Measurements from ENCODE around the gene RBM26. TPM values are rescaled to one million over a fixed set of nuclear protein-coding genes. Genes with fewer than 3 reads are reported as not detected.
A peak's percentile ranks its signal among the peaks of the same experiment; 100 is the strongest.

The RBM26 gene
- polyA plus RNA-seq, 4 donors = 7.6 to 52.8 (median 12.9) TPM

GRCh38 chr13:79306650-79307049 is 99.4 kb downstream of the RBM26 start:
- 69 to 83% (median 77%) methylated on average over 1 of the region's 1 CpG for WGBS, 3 donors
- DNase-seq (no peak), FAIRE-seq (no peak)
- Histone ChIP-seq H3K27me3 (ENCODE audit: control insufficient read depth in 3 of 3, insufficient read depth in 3 of 3, low read length in 3 of 3) (no peaks in the 10 kb centered on the region), H3K4me3 (ENCODE audit: low read depth in 1 of 3, low read length in 3 of 3) (no peak overlapping the region), H3K9me3 (ENCODE audit: control insufficient read depth in 2 of 2, insufficient read depth in 1 of 2, low read depth in 1 of 2, low read length in 1 of 2) (no peaks in the 10 kb centered on the region), H3K36me3 (ENCODE audit: control insufficient read depth in 3 of 3, insufficient read depth in 2 of 3, low read depth in 1 of 3, low read length in 3 of 3) (no peaks in the 10 kb centered on the region), H3K4me1 (ENCODE audit: control insufficient read depth in 3 of 3, insufficient read depth in 2 of 3, low read depth in 1 of 3, low read length in 2 of 3) (no peaks in the 10 kb centered on the region), H3K27ac (ENCODE audit: low read depth in 1 of 3, low read length in 2 of 3) (no peak overlapping the region)

GRCh38 chr13:79297128-79297527 is 108.9 kb downstream of the RBM26 start:
- no peaks in the 10 kb centered on the region for H3K4me1 ChIP-seq (ENCODE audit: control insufficient read depth in 3 of 3, insufficient read depth in 2 of 3, low read depth in 1 of 3, low read length in 2 of 3)
- no peak overlapping the region for H3K27ac ChIP-seq (ENCODE audit: low read depth in 1 of 3, low read length in 2 of 3)
- peaks cover 0 to 2% (median 0%) of the 10 kb centered on the region in 3 donors for H3K27me3 ChIP-seq (ENCODE audit: control insufficient read depth in 3 of 3, insufficient read depth in 3 of 3, low read length in 3 of 3)
- WGBS, 3 donors = 51 to 67% (median 61%) methylated on average over 2 of the region's 2 CpGs
- FAIRE-seq = no peak
- no peak for DNase-seq
- no peaks in the 10 kb centered on the region for H3K36me3 ChIP-seq (ENCODE audit: control insufficient read depth in 3 of 3, insufficient read depth in 2 of 3, low read depth in 1 of 3, low read length in 3 of 3)
- H3K4me3 ChIP-seq (ENCODE audit: low read depth in 1 of 3, low read length in 3 of 3) = no peak overlapping the region
- peaks cover 0 to 10% of the 10 kb centered on the region in 2 donors for H3K9me3 ChIP-seq (ENCODE audit: control insufficient read depth in 2 of 2, insufficient read depth in 1 of 2, low read depth in 1 of 2, low read length in 1 of 2)

GRCh38 chr13:79295906-79296706 is 109.9 kb downstream of the RBM26 start:
- no peak overlapping the region for H3K27ac ChIP-seq (ENCODE audit: low read depth in 1 of 3, low read length in 2 of 3)
- 76 to 85% (median 78%) methylated on average over 4 of the region's 4 CpGs for whole genome bisulfite sequencing, 3 donors
- FAIRE-seq (no peak), DNase-seq (no peak)
- H3K9me3 ChIP-seq (ENCODE audit: control insufficient read depth in 2 of 2, insufficient read depth in 1 of 2, low read depth in 1 of 2, low read length in 1 of 2) = peaks cover 0 to 10% of the 10 kb centered on the region in 2 donors
- H3K27me3 ChIP-seq (ENCODE audit: control insufficient read depth in 3 of 3, insufficient read depth in 3 of 3, low read length in 3 of 3) = peaks cover 0 to 2% (median 0%) of the 10 kb centered on the region in 3 donors
- H3K4me1 ChIP-seq (ENCODE audit: control insufficient read depth in 3 of 3, insufficient read depth in 2 of 3, low read depth in 1 of 3, low read length in 2 of 3) = no peaks in the 10 kb centered on the region
- no peak overlapping the region for H3K4me3 ChIP-seq (ENCODE audit: low read depth in 1 of 3, low read length in 3 of 3)
- no peaks in the 10 kb centered on the region for H3K36me3 ChIP-seq (ENCODE audit: control insufficient read depth in 3 of 3, insufficient read depth in 2 of 3, low read depth in 1 of 3, low read length in 3 of 3)

- FAIRE-seq = no peak
Measured at GRCh38 chr13:79290595-79291244, 115.3 kb downstream of the RBM26 start.

GRCh38 chr13:79289571-79289970 is 116.5 kb downstream of the RBM26 start:
- no peaks in the 10 kb centered on the region for H3K36me3 ChIP-seq (ENCODE audit: control insufficient read depth in 3 of 3, insufficient read depth in 2 of 3, low read depth in 1 of 3, low read length in 3 of 3)

More at GRCh38 chr13:79290595-79291244, 115.3 kb downstream of the RBM26 start:
- no peak overlapping the region for H3K4me3 ChIP-seq (ENCODE audit: low read depth in 1 of 3, low read length in 3 of 3)
- H3K4me1 ChIP-seq (ENCODE audit: control insufficient read depth in 3 of 3, insufficient read depth in 2 of 3, low read depth in 1 of 3, low read length in 2 of 3) = no peaks in the 10 kb centered on the region
- H3K9me3 ChIP-seq (ENCODE audit: control insufficient read depth in 2 of 2, insufficient read depth in 1 of 2, low read depth in 1 of 2, low read length in 1 of 2) = no peaks in the 10 kb centered on the region
- peak in 1 of 2 donors; percentile 14 for DNase-seq
- no peak overlapping the region for H3K27ac ChIP-seq (ENCODE audit: low read depth in 1 of 3, low read length in 2 of 3)
- 66 to 71% (median 68%) methylated on average over 9 of the region's 9 CpGs for WGBS, 3 donors
- H3K27me3 ChIP-seq (ENCODE audit: control insufficient read depth in 3 of 3, insufficient read depth in 3 of 3, low read length in 3 of 3) = no peaks in the 10 kb centered on the region
- no peaks in the 10 kb centered on the region for H3K36me3 ChIP-seq (ENCODE audit: control insufficient read depth in 3 of 3, insufficient read depth in 2 of 3, low read depth in 1 of 3, low read length in 3 of 3)

GRCh38 chr13:79287939-79288795 is 117.9 kb downstream of the RBM26 start:
- H3K27me3 ChIP-seq (ENCODE audit: control insufficient read depth in 3 of 3, insufficient read depth in 3 of 3, low read length in 3 of 3) = no peaks in the 10 kb centered on the region
- no peak overlapping the region for H3K4me3 ChIP-seq (ENCODE audit: low read depth in 1 of 3, low read length in 3 of 3)
- H3K36me3 ChIP-seq (ENCODE audit: control insufficient read depth in 3 of 3, insufficient read depth in 2 of 3, low read depth in 1 of 3, low read length in 3 of 3) = no peaks in the 10 kb centered on the region
- H3K4me1 ChIP-seq (ENCODE audit: control insufficient read depth in 3 of 3, insufficient read depth in 2 of 3, low read depth in 1 of 3, low read length in 2 of 3) = peaks cover 0 to 4% (median 0%) of the 10 kb centered on the region in 3 donors
- no peak overlapping the region for H3K27ac ChIP-seq (ENCODE audit: low read depth in 1 of 3, low read length in 2 of 3)
- DNase-seq = no peak
- no peaks in the 10 kb centered on the region for H3K9me3 ChIP-seq (ENCODE audit: control insufficient read depth in 2 of 2, insufficient read depth in 1 of 2, low read depth in 1 of 2, low read length in 1 of 2)
- WGBS, 3 donors = 71 to 74% (median 73%) methylated on average over 9 of the region's 9 CpGs
- no peak for FAIRE-seq

More at GRCh38 chr13:79289571-79289970, 116.5 kb downstream of the RBM26 start:
- no peaks in the 10 kb centered on the region for H3K9me3 ChIP-seq (ENCODE audit: control insufficient read depth in 2 of 2, insufficient read depth in 1 of 2, low read depth in 1 of 2, low read length in 1 of 2)
- H3K4me1 ChIP-seq (ENCODE audit: control insufficient read depth in 3 of 3, insufficient read depth in 2 of 3, low read depth in 1 of 3, low read length in 2 of 3) = no peaks in the 10 kb centered on the region
- DNase-seq (no peak), FAIRE-seq (no peak)
- no peak overlapping the region for H3K4me3 ChIP-seq (ENCODE audit: low read depth in 1 of 3, low read length in 3 of 3)
- H3K27ac ChIP-seq (ENCODE audit: low read depth in 1 of 3, low read length in 2 of 3) = no peak overlapping the region
- H3K27me3 ChIP-seq (ENCODE audit: control insufficient read depth in 3 of 3, insufficient read depth in 3 of 3, low read length in 3 of 3) = no peaks in the 10 kb centered on the region

GRCh38 chr13:79285159-79285558 is 120.9 kb downstream of the RBM26 start:
- no peak for FAIRE-seq
- Histone ChIP-seq H3K36me3 (ENCODE audit: control insufficient read depth in 3 of 3, insufficient read depth in 2 of 3, low read depth in 1 of 3, low read length in 3 of 3) (no peaks in the 10 kb centered on the region), H3K4me1 (ENCODE audit: control insufficient read depth in 3 of 3, insufficient read depth in 2 of 3, low read depth in 1 of 3, low read length in 2 of 3) (peaks cover 0 to 4% (median 0%) of the 10 kb centered on the region in 3 donors), H3K27ac (ENCODE audit: low read depth in 1 of 3, low read length in 2 of 3) (no peak overlapping the region), H3K4me3 (ENCODE audit: low read depth in 1 of 3, low read length in 3 of 3) (no peak overlapping the region), H3K9me3 (ENCODE audit: control insufficient read depth in 2 of 2, insufficient read depth in 1 of 2, low read depth in 1 of 2, low read length in 1 of 2) (peaks cover 0 to under 1% of the 10 kb centered on the region in 2 donors), H3K27me3 (ENCODE audit: control insufficient read depth in 3 of 3, insufficient read depth in 3 of 3, low read length in 3 of 3) (no peaks in the 10 kb centered on the region)
- WGBS, 3 donors = 77 to 83% (median 79%) methylated on average over 3 of the region's 3 CpGs
- DNase-seq = no peak

GRCh38 chr13:79283742-79284141 is 122.3 kb downstream of the RBM26 start:
- FAIRE-seq (no peak), DNase-seq (no peak)
- Histone ChIP-seq H3K9me3 (ENCODE audit: control insufficient read depth in 2 of 2, insufficient read depth in 1 of 2, low read depth in 1 of 2, low read length in 1 of 2) (peaks cover 0 to 2% of the 10 kb centered on the region in 2 donors), H3K36me3 (ENCODE audit: control insufficient read depth in 3 of 3, insufficient read depth in 2 of 3, low read depth in 1 of 3, low read length in 3 of 3) (no peaks in the 10 kb centered on the region), H3K4me1 (ENCODE audit: control insufficient read depth in 3 of 3, insufficient read depth in 2 of 3, low read depth in 1 of 3, low read length in 2 of 3) (peaks cover 0 to 4% (median 0%) of the 10 kb centered on the region in 3 donors), H3K27ac (ENCODE audit: low read depth in 1 of 3, low read length in 2 of 3) (no peak overlapping the region), H3K27me3 (ENCODE audit: control insufficient read depth in 3 of 3, insufficient read depth in 3 of 3, low read length in 3 of 3) (no peaks in the 10 kb centered on the region), H3K4me3 (ENCODE audit: low read depth in 1 of 3, low read length in 3 of 3) (no peak overlapping the region)
- WGBS, 3 donors = 89 to 94% (median 92%) methylated on average over 2 of the region's 2 CpGs

All from small intestine (tissue), 7 donors.